Natural killer cell (primary cell): ENCODE results near the gene RYK. TPM values are rescaled to one million over a fixed set of nuclear protein-coding genes. Genes with fewer than 3 reads are reported as not detected.

ENCODE experiments used
- ATAC-seq, 3 donors: fragments of 150-1000 bp in 2 of 3; fragments of 200-7000 bp in 1 of 3; cut with Tn5 transposase; 1 replicate in 1 of 3; 2 replicates in 2 of 3; pipeline ENCODE4 v1.10.0; 2021; ENCODE audit warnings: mild to moderate bottlenecking in 2 of 3, moderate library complexity in 2 of 3
- DNase-seq, 2 donors: peaks; one replicate each; pipeline versions ENCODE4 v3.0.0 to v3.0.0-alpha.2; 2013 to 2021; ENCODE audit warnings: mixed read lengths in 1 of 2
- H3K27ac ChIP-seq: one replicate; pipeline ENCODE4 v1.5.1; 2013; ENCODE audit warnings: mild to moderate bottlenecking, low read length
- H3K27me3 ChIP-seq: one replicate; pipeline ENCODE4 v1.6.1; 2013; ENCODE audit warnings: low read length; ENCODE audit not compliant: control insufficient read depth, insufficient read depth
- H3K36me3 ChIP-seq: one replicate; pipeline ENCODE4 v1.6.1; 2013; ENCODE audit warnings: low read length; ENCODE audit not compliant: control insufficient read depth, insufficient read depth
- H3K4me1 ChIP-seq: one replicate; pipeline ENCODE4 v1.6.1; 2013; ENCODE audit warnings: low read length; ENCODE audit not compliant: control insufficient read depth, insufficient read depth
- H3K4me3 ChIP-seq: one replicate; pipeline ENCODE4 v1.5.1; 2013; ENCODE audit warnings: low read length
- H3K9me3 ChIP-seq: one replicate; pipeline ENCODE4 v1.6.1; 2013; ENCODE audit warnings: low read length; ENCODE audit not compliant: control insufficient read depth, insufficient read depth
- H3K27ac Mint-ChIP-seq, 2 donors: one replicate each; pipeline ENCODE4 v1.8.0; 2022; ENCODE audit warnings: mild to moderate bottlenecking in 2 of 2, mixed read lengths in 2 of 2, moderate library complexity in 1 of 2
- H3K27me3 Mint-ChIP-seq, 2 donors: one replicate each; pipeline ENCODE4 v1.8.0; 2022; ENCODE audit warnings: low read depth in 2 of 2, mixed read lengths in 2 of 2
- H3K36me3 Mint-ChIP-seq: one replicate; pipeline ENCODE4 v1.8.0; 2022; ENCODE audit warnings: mixed read lengths
- H3K4me1 Mint-ChIP-seq, 2 donors: one replicate each; pipeline ENCODE4 v1.8.0; 2022; ENCODE audit warnings: mixed read lengths in 2 of 2
- H3K4me3 Mint-ChIP-seq: one replicate; pipeline ENCODE4 v1.8.0; 2022; ENCODE audit warnings: mild to moderate bottlenecking, moderate library complexity, mixed read lengths
- H3K9me3 Mint-ChIP-seq, 2 donors: one replicate each; pipeline ENCODE4 v1.8.0; 2022; ENCODE audit warnings: mixed read lengths in 2 of 2
- WGBS: methylation state at CpG from one replicate; pipeline ENCODE4 v1.1.7; 2013; ENCODE audit warnings: missing lambda C conversion rate; ENCODE audit not compliant: insufficient coverage; 5-methylcytosine and 5-hydroxymethylcytosine counted together
- intact Hi-C: fragments of 100-400 bp; cut with micrococcal nuclease; formaldehyde crosslinking; loops from one replicate; pipeline ENCODE4 v1.14.2; 2022
- total RNA-seq, 4 donors: library from RNA; stranded (reverse); fragments of 120-200 nt in 1 of 4; gene quantifications; one replicate each; pipeline versions ENCODE4 v1.2.3 to v1.2.4, GENCODE V29; 2013 to 2022
- TF ChIP-seq, protein P1 (sequence below): fragments of 200-600 bp; IDR thresholded peaks from one replicate; pipeline ENCODE4 v1.8.0; 2022; ENCODE audit warnings: antibody characterized with exemption

The RYK gene
- total RNA-seq, 3 donors from 2014 or later (not counting 1 experiment from before 2014, with no cell fraction given): 56.7 to 69.5 (median 56.8) TPM

DNA sequence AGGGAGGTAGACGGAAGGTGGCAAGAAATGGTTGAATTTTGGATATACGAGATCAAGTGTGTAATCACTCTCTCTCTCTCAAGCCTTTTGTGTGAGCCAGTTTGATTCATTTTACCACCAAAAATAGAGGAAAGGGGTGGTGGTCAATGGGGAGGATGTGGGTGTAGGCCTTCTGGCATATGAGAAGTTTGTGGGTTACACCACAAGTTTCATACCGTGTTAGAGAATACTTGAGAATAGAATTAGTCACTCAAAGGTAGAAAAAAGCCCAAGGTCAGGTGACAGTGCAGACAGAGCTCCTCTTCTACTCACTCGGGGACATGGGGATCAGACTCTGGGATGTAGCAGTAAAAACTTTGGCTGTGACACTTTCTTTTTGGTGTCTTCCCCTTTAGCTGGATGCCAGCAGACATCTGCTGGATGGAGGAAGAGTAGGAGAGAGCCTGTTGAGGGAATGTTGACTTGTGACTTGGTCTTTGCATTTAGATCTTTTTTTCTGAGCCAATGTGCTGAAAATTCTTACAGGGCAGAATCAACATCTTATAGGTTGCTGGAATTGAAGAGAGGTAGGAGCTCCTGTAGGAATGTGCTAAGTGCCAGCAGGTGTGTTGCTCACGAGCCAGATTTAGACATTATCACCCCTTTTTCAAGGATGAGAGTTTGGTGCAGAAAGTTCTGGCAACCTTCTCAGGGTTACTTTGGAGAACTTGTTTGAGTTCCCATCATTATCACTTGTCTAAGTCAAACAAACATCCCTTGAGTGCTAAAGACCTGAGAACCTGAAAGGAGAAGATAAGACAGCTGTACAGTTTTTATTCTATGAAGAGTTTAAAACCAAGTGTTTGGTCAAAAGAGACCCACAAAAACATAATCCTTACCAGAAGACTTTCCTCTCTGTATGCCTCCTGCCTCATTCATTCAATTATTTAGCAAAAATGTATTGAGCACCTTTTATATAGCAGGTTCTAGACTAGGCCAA, 43.9 kb upstream of the RYK start:
- intact Hi-C loops: loop anchor here (5.0 kb wide), 3 partner anchors 42 to 193 kb away; partner anchors contain the start of genes ANAPC13, CEP63 and RYK
- peaks cover 11% of the 10 kb centered on the region for H3K27me3 ChIP-seq
- WGBS: 16% methylated on average over 5 of the region's 5 CpGs

DNA sequence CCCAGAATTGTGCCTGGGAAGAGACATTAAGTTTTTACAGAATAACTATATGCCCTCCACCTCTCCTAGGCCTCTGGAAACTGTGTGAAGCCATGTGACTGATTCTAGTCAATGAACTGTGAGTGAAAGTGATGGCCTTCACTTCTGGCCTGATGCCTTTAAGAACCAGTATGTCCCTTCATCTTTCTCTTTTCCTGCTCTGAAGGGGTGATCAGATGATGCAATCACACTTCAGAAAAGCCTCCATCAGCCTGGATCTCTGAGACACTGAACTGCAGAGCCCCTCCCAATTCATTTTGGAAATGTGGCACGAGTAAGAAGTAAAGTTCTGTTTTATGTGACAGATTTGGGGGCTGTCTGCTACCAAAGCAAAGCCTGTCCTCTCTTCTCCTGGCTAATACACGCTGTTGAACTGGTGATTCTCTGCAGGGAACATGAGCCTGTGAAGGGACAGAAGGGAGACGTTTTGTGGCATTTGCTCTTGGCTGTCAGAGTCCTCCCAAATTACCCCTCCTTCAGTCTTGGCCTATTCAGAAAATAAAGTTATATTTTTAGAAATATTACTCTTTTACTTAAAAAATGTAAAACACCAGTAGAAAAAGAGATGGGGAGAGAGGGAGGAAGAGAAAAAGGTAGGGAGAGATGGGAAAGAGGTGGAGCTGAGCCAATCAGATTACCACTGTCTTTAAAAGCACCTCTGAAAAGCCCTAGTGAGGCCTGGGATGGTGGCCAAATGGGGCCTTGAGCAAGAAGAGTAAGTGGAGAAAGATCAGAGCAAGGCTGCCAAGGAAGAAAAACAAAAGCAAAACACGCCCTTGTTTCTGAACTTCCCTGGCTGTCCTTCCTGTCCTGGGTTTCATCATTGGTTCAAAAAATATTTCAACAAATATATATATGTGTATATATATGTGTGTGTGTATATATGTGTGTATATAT, 40.9 kb upstream of the RYK start:
- Mint-ChIP-seq H3K4me3 (no peak overlapping the region), H3K36me3 (peaks cover 5% of the 10 kb centered on the region), H3K4me1 (peaks cover 0 to 5% of the 10 kb centered on the region in 2 donors), H3K27ac (no peak overlapping the region), H3K27me3 (peaks cover 27 to 31% of the 10 kb centered on the region in 2 donors), H3K9me3 (no peaks in the 10 kb centered on the region)
- Histone ChIP-seq H3K27me3 (peaks cover 13% of the 10 kb centered on the region), H3K9me3 (no peaks in the 10 kb centered on the region), H3K4me1 (peaks cover 17% of the 10 kb centered on the region), H3K36me3 (no peaks in the 10 kb centered on the region), H3K27ac (no peak overlapping the region), H3K4me3 (no peak overlapping the region)
- TF ChIP-seq, protein P1, sequence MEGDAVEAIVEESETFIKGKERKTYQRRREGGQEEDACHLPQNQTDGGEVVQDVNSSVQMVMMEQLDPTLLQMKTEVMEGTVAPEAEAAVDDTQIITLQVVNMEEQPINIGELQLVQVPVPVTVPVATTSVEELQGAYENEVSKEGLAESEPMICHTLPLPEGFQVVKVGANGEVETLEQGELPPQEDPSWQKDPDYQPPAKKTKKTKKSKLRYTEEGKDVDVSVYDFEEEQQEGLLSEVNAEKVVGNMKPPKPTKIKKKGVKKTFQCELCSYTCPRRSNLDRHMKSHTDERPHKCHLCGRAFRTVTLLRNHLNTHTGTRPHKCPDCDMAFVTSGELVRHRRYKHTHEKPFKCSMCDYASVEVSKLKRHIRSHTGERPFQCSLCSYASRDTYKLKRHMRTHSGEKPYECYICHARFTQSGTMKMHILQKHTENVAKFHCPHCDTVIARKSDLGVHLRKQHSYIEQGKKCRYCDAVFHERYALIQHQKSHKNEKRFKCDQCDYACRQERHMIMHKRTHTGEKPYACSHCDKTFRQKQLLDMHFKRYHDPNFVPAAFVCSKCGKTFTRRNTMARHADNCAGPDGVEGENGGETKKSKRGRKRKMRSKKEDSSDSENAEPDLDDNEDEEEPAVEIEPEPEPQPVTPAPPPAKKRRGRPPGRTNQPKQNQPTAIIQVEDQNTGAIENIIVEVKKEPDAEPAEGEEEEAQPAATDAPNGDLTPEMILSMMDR: no peak
- WGBS: 83% methylated on average over 4 of the region's 4 CpGs
- intact Hi-C loops: loop anchor here (5.0 kb wide), 2 partner anchors 39 to 196 kb away; partner anchors contain the start of genes ANAPC13, CEP63 and RYK
- DNase-seq (no peak), ATAC-seq (no peak)

More for the DNA sequence above, 43.9 kb upstream of the RYK start:
- Mint-ChIP-seq H3K36me3 (peaks cover 5% of the 10 kb centered on the region), H3K4me1 (peaks cover 0 to 5% of the 10 kb centered on the region in 2 donors), H3K9me3 (no peaks in the 10 kb centered on the region), H3K4me3 (no peak overlapping the region), H3K27ac (no peak overlapping the region), H3K27me3 (peaks cover 23 to 26% of the 10 kb centered on the region in 2 donors)
- ATAC-seq (peak; percentile 89 to 99 (median 95)), DNase-seq (peak; percentile 51 to 76)
- no peaks in the 10 kb centered on the region for H3K36me3 ChIP-seq
- H3K9me3 ChIP-seq: no peaks in the 10 kb centered on the region
- peaks cover 17% of the 10 kb centered on the region for H3K4me1 ChIP-seq
- TF ChIP-seq, protein P1: no peak
- H3K4me3 ChIP-seq: no peak overlapping the region
- no peak overlapping the region for H3K27ac ChIP-seq

DNA sequence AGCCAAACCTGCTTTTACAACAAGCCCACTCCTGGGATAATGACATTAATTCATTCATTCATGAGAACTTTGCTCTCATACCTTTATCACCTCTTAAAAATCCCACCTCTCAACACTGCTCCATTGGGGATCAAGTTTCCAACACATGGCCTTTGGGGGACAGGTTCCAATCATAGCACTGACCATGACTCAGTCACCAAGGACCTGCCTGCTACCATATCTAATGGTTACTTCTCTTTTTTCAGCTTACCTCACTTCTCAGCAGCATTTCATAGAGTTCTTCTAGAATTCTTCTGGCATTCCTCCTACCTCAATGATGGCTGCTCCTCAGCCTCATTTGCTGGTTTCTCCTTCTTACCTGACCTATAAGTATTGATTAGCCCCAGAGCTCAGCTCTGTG, 36.9 kb upstream of the RYK start:
- Mint-ChIP-seq H3K27ac (no peak overlapping the region), H3K4me1 (no peaks in the 10 kb centered on the region), H3K36me3 (peaks cover 5% of the 10 kb centered on the region), H3K9me3 (no peaks in the 10 kb centered on the region), H3K4me3 (no peak overlapping the region), H3K27me3 (peaks cover 40 to 44% of the 10 kb centered on the region in 2 donors)
- intact Hi-C loops: no loop called here
- Histone ChIP-seq H3K4me1 (no peaks in the 10 kb centered on the region), H3K9me3 (no peaks in the 10 kb centered on the region), H3K27me3 (peaks cover 7% of the 10 kb centered on the region), H3K27ac (no peak overlapping the region), H3K36me3 (no peaks in the 10 kb centered on the region), H3K4me3 (no peak overlapping the region)
- TF ChIP-seq, protein P1: no peak
- DNase-seq (no peak), ATAC-seq (no peak)
